PFSK-1 (cell line): Measurements from ENCODE around the gene MSTN.

Source experiments
- POLR2AphosphoS5 ChIP-seq: IDR thresholded peaks from 2 replicates; pipeline ENCODE4 v1.6.1; 2012; ENCODE audit warnings: low read depth, mild to moderate bottlenecking, control low read depth, low read length, moderate library complexity
- REST ChIP-seq, 2 experiments: IDR thresholded peaks; 2 replicates each; pipeline versions ENCODE4 v1.6.1 to v1.8.0; 2011 to 2012; ENCODE audit warnings: low read depth in 2 of 2, low read length in 2 of 2, control low read depth in 1 of 2, inconsistent platforms in 1 of 2, mild to moderate bottlenecking in 1 of 2, moderate library complexity in 1 of 2; ENCODE audit not compliant: insufficient read depth in 1 of 2
- SIN3A ChIP-seq: IDR thresholded peaks from 2 replicates; pipeline ENCODE4 v1.6.1; 2012; ENCODE audit warnings: mild to moderate bottlenecking, low read length, moderate library complexity, borderline replicate concordance; ENCODE audit not compliant: insufficient read depth
- TAF1 ChIP-seq: IDR thresholded peaks from 2 replicates; pipeline ENCODE4 v1.6.1; 2012; ENCODE audit warnings: low read length, control low read depth, borderline replicate concordance; ENCODE audit not compliant: insufficient read depth

- TF ChIP-seq POLR2AphosphoS5 (no peak), TAF1 (no peak), SIN3A (no peak), REST (IDR thresholded peaks at IDR 0.05; ENCODE audit: insufficient read depth in 1 of 2, low read depth in 2 of 2, low read length in 2 of 2) (no peak)
Observed at GRCh38 chr2:190053426-190053825, 9.1 kb downstream of the MSTN start.
